Kidney glomerular epithelial cell (primary cell): ENCODE data around the gene RNF144A.
A peak's percentile ranks its signal among the peaks of the same experiment; 100 is the strongest.
"Not testable (repeated sequence)": the region's sequence is repeated elsewhere in the genome, so short reads cannot be mapped to it uniquely, and the experiment has no call there.

Experiments
- DNase-seq: peaks from one replicate; lab custom pipeline; 2025; lab: John Stamatoyannopoulos, UW

The RNF144A gene

DNA sequence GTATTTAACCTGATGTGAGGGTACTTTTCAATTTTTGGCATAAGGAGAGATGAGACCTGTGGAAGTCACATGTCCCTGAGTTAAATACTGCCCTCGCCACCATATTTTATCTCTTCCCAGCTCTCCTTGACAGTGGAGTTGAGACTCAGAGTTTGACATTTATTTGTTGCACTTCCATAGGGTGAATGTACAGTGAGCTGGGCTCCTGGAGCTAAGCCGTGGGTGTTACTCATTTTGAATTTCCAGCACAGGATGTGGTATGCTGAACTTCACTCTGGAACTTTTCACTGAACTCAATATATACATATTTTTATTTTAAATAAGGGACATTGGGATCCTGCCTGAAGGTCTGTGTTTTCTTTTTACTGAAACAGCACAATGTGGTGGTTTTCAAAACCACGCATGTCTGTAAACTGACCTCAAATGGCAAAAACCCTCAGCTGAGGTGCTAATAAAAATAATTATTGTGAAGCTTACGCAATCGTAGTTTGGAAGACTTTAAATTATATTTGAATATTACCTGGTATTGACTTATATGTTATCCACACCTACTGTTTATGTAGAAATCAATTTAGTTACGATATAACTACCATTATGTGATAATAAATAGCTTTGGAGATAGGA, 12.1 kb downstream of the RNF144A start:
- DNase-seq, result no peak

- DNase-seq, result no peak
Observed at GRCh38 chr2:6930923-6931647, 13.9 kb downstream of the RNF144A start.

GRCh38 chr2:6931753-6932152, 14.5 kb downstream of the RNF144A start:
- no peak for DNase-seq

- no peak for DNase-seq
Observed at GRCh38 chr2:6932206-6932605, 15.0 kb downstream of the RNF144A start.

- no peak for DNase-seq
Observed at GRCh38 chr2:6932828-6933227, 15.6 kb downstream of the RNF144A start.

DNA sequence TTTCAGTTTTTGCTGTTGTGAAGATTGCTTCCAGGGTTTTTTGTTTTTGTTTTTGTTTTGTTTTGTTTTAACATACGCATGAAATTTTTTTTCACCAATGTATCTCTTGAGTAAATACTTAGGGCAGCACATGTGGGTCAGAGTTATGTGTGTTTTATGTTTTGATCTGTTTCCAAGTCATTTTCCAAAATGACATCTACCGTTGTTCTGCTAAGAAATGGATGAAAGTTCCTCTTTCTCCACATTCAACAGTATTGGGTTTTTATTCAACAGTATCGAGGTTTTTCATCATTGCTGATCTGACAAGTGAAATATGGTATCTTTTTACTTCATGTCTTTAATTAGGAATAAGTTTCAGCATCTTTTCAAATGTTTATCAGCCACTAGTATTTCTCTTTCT, 16.7 kb downstream of the RNF144A start:
- no peak for DNase-seq

DNA sequence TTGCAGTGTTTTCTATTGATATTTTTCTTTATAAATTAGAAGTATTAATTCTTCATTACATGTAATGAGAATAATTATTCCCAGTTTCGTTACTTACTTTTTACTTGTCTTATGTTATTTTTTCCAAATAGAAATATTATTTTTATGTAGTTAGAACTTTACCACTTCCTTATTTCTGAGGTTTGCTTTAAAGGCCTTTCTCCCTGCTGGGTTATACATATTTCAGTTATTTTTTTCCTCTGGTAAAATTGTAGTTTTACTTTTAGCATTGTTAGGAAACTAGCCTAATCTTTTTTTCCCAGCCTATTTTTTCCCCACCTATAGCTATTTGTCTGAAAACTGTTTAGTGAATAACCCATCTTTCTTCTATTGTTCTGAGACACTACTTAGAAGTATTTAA, 17.1 kb downstream of the RNF144A start:
- no peak for DNase-seq

GRCh38 chr2:6934758-6935651, 17.8 kb downstream of the RNF144A start:
- no peak for DNase-seq

- DNase-seq, result not testable (repeated sequence)
Observed at GRCh38 chr2:6935652-6936020, 18.4 kb downstream of the RNF144A start.

DNA sequence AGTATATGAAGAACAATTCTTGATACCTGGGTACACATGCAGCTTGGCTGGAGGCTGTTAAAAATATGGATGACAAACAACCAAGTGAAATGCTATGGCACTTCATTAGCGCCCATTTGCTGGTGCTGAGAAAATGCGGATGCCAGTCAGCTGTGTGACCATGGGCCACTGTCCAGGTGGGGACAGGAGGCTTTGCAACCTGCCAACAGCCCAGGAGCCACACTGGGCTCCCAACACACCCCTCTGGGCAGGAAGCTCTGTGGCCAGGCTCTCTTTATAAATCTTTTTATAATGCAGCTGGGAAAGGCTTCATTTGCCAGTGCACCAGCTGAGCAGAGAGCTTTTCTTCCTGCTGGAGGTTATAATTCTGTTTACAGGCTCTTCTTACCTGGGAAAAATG, 19.9 kb downstream of the RNF144A start:
- no peak for DNase-seq

DNA sequence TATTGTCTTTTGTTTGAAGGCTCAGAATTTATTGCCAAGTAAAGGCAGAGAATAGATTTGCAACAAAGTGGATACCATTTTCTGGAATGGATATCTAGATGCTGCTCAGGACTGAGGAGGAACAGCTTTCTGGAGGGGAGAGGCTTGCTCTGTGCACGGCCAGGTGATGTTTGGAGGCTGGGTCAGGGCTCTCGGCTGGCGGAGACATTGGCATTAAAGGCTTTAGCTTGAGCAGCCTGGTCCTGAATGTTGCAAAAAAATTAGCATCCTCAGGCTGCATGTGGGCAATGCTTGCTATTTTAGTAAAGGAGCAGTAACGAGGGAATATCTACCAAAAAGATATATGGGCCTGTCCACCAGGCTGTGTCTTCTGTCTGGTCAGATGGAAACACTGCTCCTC, 20.4 kb downstream of the RNF144A start:
- no peak for DNase-seq

DNA sequence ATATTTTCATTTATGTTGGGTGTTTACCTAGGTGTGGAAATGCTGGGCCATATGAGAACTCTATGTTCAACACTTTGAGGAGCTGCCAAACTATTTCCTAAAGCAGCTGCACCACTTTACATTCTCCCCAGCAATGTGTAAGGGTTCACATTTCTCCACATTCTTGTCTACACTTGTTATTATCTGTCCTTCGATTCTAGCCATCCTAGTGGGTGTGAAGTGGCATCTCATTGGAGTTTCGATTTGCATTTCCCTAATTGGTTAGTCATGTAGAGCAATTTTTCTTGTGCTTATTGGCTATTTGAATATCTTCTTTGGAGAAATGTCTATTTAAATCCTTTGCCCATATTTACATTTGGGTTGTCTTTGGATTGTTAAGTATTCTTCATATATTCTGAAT, 21.9 kb downstream of the RNF144A start:
- no peak for DNase-seq

DNA sequence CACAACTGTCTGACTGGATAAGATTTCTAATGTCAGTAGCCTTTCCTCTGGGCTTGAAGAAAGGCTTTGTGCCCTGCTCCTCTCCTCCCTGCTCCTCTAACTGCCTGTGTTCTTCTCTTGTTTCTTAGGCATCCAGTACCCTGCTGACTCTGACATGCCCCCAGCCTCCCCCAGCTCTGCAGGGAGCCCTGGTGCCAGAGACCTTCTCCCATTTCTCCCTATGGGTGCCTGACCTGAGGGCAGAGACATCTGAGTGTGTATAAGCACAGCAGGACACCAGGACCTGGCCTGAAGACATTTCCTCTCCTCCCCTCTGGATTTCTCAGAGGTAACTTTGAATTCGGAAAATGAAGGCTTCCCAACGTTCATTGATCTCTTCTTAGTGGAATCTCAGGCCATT, 23.6 kb downstream of the RNF144A start:
- no peak for DNase-seq

GRCh38 chr2:6941299-6942046, 24.3 kb downstream of the RNF144A start:
- DNase-seq, result no peak

- DNase-seq, result no peak
Observed at GRCh38 chr2:6942848-6943247, 25.6 kb downstream of the RNF144A start.

DNA sequence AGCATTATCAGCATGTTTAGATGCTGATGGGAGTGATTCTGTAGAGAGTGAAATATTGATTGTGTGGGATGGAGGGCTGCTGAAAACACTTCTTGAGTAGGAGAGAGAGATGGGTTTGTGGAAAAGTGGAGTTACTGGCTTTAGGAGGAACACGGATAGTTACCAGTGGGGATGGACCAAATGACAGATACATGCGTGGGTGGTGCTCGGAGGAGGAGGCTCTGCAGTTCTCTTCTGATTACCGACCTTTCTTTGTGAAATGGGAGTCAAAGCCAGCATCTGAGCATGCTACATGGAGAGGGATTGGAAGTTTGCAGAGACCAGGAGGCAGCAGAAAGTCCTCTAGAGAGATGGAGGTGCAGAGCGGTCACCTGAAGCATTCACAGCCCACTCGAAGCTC, 26.3 kb downstream of the RNF144A start:
- DNase-seq, result no peak

GRCh38 chr2:6943971-6944370, 26.8 kb downstream of the RNF144A start:
- no peak for DNase-seq

DNA sequence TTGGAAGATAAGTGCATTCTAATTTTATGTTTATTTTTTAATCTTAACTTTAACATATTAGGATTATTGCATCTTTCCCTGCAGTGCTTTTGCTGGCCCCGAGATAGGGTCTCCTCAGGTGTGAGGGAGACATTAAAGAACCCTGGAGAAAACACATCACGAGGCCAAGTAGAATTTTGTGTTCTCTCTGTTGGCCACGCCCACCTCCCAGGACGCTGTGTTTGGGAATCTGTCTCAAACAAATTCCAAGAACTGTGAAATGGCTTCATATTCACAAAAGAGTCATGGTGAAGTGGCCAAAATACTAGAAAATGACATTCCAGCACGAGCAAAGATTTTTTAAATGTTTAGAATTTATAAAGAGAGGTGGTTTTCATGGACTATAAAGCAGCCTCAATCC, 27.3 kb downstream of the RNF144A start:
- no peak for DNase-seq

DNA sequence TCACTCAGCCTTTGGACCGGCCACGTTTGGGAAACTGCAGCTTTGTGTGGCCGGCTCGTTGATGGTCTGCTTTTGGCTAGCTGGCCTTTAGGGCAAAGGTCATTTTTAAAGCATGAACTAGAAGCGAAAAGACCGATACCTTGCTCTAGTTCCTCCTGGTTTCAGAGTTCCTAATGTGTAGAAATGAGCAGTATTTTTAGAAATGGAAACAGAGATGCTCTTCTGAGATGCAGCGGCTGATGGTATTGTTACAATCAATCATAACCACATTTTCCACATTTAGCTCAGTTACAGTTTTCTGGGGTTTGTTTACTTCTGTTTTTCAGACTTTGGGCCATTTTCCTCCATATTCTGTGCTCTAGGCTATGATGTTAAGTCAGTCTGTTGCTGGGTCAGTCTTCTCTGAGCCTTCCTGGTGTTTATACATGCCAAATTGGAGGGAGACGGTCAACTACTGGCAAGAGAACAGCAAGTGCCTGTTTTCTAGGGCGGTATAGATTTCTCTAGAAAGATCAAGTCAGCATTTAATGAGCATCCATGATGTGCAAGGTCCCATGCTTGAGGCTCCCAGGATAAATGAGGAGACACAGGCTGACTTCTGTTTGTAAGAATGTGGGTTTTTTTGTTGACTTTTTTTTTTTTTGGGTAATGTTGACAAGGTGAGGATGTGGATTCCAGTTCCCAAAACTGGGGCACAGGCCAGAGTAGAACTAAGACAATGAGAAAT, 28.0 kb downstream of the RNF144A start:
- no peak for DNase-seq

- DNase-seq, result peak; percentile 73
Observed at GRCh38 chr2:6945821-6946220, 28.6 kb downstream of the RNF144A start.

- DNase-seq, result peak; percentile 29
Observed at GRCh38 chr2:6946722-6947121, 29.5 kb downstream of the RNF144A start.
